Thymus (tissue), 11 donors: ENCODE measurements around the gene HPX. TPM values are rescaled to one million over a fixed set of nuclear protein-coding genes. Genes with fewer than 3 reads are reported as not detected.

Source experiments
- DNase-seq, 9 donors: peaks; one replicate each; pipeline ENCODE4 v3.0.0-alpha.2; 2013; ENCODE audit warnings: low spot score in 9 of 9, low read depth in 6 of 9, missing footprints in 1 of 9
- H3K27ac ChIP-seq, 2 donors: one replicate each; pipeline ENCODE4 v1.5.1; 2013; ENCODE audit warnings: control low read depth in 1 of 2, low read depth in 1 of 2, low read length in 1 of 2, mild to moderate bottlenecking in 1 of 2, moderate library complexity in 1 of 2
- H3K27me3 ChIP-seq, 2 donors: one replicate each; pipeline ENCODE4 v1.5.1; 2013; ENCODE audit warnings: low read length in 1 of 2; ENCODE audit not compliant: control insufficient read depth in 2 of 2, insufficient read depth in 1 of 2
- H3K36me3 ChIP-seq, 2 donors: one replicate each; pipeline ENCODE4 v1.5.1; 2013; ENCODE audit warnings: low read length in 1 of 2, mild to moderate bottlenecking in 1 of 2, moderate library complexity in 1 of 2; ENCODE audit not compliant: control insufficient read depth in 2 of 2, insufficient read depth in 2 of 2
- H3K4me1 ChIP-seq, 2 donors: one replicate each; pipeline ENCODE4 v1.5.1; 2013; ENCODE audit warnings: low read length in 2 of 2; ENCODE audit not compliant: control insufficient read depth in 2 of 2, insufficient read depth in 2 of 2
- H3K4me3 ChIP-seq, 2 donors: one replicate each; pipeline ENCODE4 v1.5.1; 2013; ENCODE audit warnings: low read length in 2 of 2, control low read depth in 1 of 2, mild to moderate bottlenecking in 1 of 2
- H3K9me3 ChIP-seq, 2 donors: one replicate each; pipeline ENCODE4 v1.5.1; 2013; ENCODE audit warnings: low read length in 1 of 2, mild to moderate bottlenecking in 1 of 2; ENCODE audit not compliant: control insufficient read depth in 2 of 2, insufficient read depth in 1 of 2
- WGBS: extraction: QIAGEN DNeasy Blood & Tissue Kit; methylation state at CpG from one replicate; pipeline ENCODE4 v1.1.7; 2013; 5-methylcytosine and 5-hydroxymethylcytosine counted together
- polyA plus RNA-seq: library from polyadenylated mRNA; stranded (reverse); fragments of 200-250 nt; gene quantifications from one replicate; pipeline ENCODE4 v1.2.3, GENCODE V29; 2013
- total RNA-seq: library from RNA; stranded (reverse); fragments of 120-200 nt; gene quantifications from one replicate; pipeline ENCODE4 v1.2.4, GENCODE V29; 2013
- donor health status: healthy.

HPX gene
- total and polyA plus RNA-seq, 2 donors = 0.38 to 1.9 TPM

DNA sequence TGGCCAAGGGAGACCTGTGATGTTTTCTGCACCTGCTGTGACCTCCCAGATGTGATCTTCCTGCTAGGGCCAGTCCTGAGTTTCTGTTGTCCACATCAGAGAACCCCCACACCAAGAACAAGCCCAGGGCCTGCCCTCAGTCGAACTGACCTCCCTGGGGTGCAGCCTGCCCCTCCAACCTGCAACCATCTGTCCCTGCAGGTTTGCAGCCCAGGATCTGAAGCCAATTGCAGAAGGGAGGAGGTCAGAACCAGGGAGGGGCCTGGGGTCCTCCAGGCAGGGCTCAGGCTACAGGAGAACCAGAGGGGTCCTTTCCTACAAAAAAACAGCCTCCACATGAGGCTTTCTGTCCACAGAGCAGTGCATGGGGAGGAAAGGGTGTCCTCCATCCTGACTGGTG is 32.1 kb upstream of the HPX start:
- H3K4me1 ChIP-seq = peaks cover 8 to 15% of the 10 kb centered on the region in 2 donors
- H3K9me3 ChIP-seq = no peaks in the 10 kb centered on the region
- peaks cover 13 to 15% of the 10 kb centered on the region in 2 donors for H3K36me3 ChIP-seq
- no peak for DNase-seq
- peak overlapping the region in 1 of 2 donors; percentile 60 for H3K4me3 ChIP-seq
- 89% methylated on average over 1 of the region's 1 CpG for WGBS
- H3K27ac ChIP-seq = no peak overlapping the region
- peaks cover 0 to 14% of the 10 kb centered on the region in 2 donors for H3K27me3 ChIP-seq

DNA sequence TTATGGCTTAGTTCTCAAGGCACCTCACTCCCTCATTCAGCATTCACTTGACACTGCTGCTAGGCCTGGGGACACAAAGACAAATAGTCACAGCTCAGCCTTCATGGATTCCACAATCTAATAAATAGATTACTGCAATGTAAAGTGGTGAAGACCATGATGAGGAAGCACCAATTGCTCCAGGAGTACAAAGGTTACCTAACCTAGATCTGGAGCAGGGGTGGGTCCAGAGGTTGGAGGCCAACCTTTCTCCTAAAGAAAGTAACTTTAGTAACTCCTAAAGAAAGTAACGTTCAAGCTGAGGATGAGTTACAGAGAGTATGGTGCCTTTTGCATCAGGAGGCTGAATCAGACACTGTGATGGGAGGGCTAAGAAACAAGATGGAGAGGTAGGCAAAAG is 28.8 kb upstream of the HPX start:
- DNase-seq = no peak
- no peak overlapping the region for H3K4me3 ChIP-seq
- H3K27me3 ChIP-seq = peaks cover 0 to 14% of the 10 kb centered on the region in 2 donors
- no peaks in the 10 kb centered on the region for H3K36me3 ChIP-seq
- H3K9me3 ChIP-seq = no peaks in the 10 kb centered on the region
- peaks cover 8 to 15% of the 10 kb centered on the region in 2 donors for H3K4me1 ChIP-seq
- H3K27ac ChIP-seq = no peak overlapping the region
- 100% methylated on average over 1 of the region's 1 CpG for WGBS

DNA sequence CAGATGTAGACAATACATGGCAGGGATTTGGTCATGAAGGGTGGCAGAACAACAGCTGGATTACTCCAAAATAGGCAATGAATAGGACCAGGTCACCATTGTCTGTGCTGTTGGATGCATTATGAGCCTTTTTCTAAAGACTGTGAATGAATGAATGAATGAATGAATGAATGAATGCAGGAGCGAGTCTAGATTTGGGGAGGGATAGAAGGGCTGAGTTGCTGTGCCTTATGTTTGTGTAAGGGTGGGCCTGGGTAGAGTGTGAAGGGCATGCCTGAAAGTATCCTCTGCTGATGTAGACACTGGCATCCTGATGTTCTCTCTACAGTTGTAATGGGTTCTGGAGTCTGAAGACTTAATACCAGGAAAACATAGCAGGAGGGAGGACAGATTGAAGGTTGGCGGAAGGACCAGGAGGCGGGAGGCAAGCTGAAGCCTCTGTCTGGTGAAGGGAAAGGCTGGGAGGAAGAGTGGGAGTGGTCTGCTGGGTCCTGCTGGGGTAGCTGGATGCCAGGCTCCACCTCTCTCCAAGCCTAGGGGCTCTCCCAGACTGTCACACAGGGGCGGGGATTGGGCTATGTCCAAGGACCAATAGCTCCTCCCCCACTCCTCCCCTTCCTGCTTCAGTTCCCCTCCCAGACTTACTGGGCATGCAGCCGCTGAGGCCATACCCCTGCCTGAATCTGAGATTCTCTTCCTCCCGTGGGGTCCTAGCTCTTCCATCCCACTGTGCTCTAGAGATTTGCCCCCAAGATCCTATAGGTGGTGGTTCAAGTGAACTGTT is 28.1 kb upstream of the HPX start:
- WGBS = 77% methylated on average over 6 of the region's 6 CpGs
- DNase-seq = peak in 2 of 9 donors; percentile 12 to 24
- H3K4me1 ChIP-seq = peaks cover 5 to 10% of the 10 kb centered on the region in 2 donors
- no peak overlapping the region for H3K4me3 ChIP-seq
- no peaks in the 10 kb centered on the region for H3K36me3 ChIP-seq
- peaks cover 0 to 9% of the 10 kb centered on the region in 2 donors for H3K27me3 ChIP-seq
- no peaks in the 10 kb centered on the region for H3K9me3 ChIP-seq
- H3K27ac ChIP-seq = no peak overlapping the region

DNA sequence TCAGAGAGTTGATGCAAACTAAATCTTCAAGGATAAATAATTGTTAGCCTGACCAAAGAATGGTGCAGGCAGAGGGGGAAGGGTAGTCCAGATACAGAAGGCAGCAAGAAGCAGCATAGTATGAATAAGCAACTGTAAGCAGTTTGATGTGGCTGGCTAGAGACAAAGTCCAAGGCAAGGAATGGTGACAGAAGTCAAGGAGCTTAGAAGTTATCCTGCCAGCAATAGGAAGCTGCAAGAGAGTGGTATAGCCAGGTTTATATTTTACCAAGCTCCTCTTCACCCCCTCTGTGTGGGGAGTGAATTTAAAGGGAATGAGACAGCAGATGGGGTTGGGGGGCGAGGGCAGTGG is 18.3 kb upstream of the HPX start:
- H3K36me3 ChIP-seq = peaks cover 0 to 20% of the 10 kb centered on the region in 2 donors
- no peaks in the 10 kb centered on the region for H3K9me3 ChIP-seq
- DNase-seq = no peak
- H3K4me3 ChIP-seq = no peak overlapping the region
- H3K27ac ChIP-seq = no peak overlapping the region
- 88% methylated on average over 1 of the region's 1 CpG for WGBS
- H3K27me3 ChIP-seq = no peaks in the 10 kb centered on the region
- H3K4me1 ChIP-seq = no peaks in the 10 kb centered on the region

DNA sequence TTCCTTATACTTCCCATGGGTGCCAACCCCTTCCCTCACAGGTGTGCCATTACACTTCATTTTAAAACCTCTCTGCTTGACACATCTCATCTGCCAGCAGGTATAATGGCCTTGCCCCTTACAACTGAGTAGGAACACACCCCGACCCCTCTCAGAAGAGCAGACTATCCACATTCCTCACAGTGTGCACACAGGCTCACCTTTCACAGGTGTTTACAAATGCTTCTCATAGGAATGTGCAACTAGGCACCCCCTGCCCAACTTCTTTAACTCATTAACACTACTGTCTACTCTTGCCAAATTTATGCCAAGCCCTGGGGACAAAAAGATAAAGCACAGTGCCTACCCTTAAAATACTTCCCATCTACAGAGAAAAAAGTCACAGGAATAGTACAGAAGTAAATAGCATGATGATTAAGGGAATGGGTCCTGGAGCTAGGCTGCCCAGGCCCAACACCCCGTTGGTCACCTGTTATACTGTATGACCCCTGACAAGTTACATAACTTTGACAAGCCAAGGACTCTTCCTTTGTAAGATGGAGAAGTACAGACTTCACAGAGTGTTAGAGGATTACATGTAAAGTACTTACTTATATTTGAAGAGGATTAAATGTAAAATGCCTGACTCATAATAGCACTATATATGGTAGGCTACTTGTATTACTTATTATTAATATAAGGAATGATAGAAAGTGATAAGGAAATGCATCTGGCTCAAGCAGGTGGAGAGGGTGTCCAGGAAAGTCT is 17.7 kb upstream of the HPX start:
- WGBS = 94% methylated on average over 2 of the region's 2 CpGs
- no peak for DNase-seq
- Histone ChIP-seq H3K4me3 (no peak overlapping the region), H3K4me1 (no peaks in the 10 kb centered on the region), H3K27ac (no peak overlapping the region), H3K36me3 (peaks cover 0 to 20% of the 10 kb centered on the region in 2 donors), H3K9me3 (no peaks in the 10 kb centered on the region), H3K27me3 (no peaks in the 10 kb centered on the region)

DNA sequence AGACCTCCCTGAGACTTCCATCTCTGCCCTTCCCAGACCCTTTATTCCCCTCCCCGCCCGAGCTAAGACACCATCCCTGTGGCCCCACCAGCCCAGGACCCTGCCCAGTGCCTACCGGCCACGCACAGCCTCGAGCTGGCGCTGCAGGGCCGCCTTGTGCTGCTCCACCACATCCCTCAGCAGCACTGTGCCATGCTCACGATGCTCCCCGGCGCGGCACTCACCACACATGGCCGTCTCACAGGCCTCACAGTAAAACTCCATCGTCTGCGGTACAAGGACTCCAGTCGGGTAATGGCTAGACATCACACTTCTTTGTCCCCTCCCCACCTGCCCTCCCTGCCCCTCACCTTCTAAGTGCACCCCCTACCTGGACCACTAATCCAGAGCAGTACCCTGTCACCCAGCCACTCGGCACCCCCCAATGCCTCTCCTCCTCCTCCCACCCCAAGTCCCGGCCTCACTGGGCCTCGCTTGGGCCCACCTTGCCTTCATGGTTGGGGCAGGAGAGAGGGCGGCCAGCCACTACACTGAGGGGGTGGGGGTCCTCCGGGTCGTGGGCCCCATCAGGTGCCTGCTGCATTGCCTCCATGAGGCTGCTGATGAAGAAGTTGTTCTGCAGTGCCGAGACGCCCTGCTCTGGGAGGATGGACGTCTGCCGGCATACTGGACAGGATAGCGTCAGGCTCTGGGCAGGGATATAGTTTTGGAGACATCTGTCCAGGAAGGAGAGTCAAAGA is 17.0 kb upstream of the HPX start:
- Histone ChIP-seq H3K4me1 (no peaks in the 10 kb centered on the region), H3K36me3 (peaks cover 0 to 20% of the 10 kb centered on the region in 2 donors), H3K4me3 (no peak overlapping the region), H3K9me3 (no peaks in the 10 kb centered on the region), H3K27ac (no peak overlapping the region), H3K27me3 (no peaks in the 10 kb centered on the region)
- DNase-seq = no peak
- 98% methylated on average over 26 of the region's 26 CpGs for WGBS

DNA sequence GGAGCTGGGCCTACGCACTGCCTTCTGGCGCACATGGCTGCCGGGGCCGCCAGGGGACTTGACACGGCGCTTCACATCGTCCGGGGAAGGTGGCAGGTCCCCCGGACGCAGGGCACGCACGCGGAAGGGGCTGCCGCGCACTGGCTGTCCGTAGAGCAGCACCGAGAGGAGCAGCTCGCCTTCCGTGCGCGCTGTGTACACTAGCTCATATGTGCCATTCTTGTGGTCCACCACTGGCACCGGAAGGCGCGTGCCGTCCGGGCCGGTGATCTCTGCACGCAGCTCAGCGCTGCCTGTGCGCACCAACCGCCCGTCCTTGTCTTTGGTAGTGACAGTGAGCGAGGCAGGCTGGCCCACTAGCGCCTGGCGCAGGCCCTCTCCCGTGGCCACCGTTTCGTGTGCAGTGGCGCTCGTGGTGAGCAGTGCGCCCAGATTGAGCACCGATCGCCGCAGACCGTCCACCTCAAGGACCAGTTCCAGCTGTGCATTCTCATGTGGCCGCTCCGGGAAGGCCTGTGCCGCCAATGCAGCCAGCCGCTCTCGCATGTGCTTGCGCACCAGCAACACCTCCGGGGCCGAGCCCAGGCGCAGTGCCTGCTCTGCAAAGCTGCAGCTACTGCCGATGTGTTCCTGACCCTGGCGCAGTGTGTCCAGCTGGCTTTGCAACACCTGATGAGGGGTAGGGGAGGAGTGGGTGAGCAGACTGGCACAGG is 15.7 kb upstream of the HPX start:
- H3K9me3 ChIP-seq = no peaks in the 10 kb centered on the region
- no peaks in the 10 kb centered on the region for H3K4me1 ChIP-seq
- no peak overlapping the region for H3K4me3 ChIP-seq
- H3K27ac ChIP-seq = no peak overlapping the region
- H3K27me3 ChIP-seq = no peaks in the 10 kb centered on the region
- no peak for DNase-seq
- 98% methylated on average over 56 of the region's 56 CpGs for WGBS
- H3K36me3 ChIP-seq = peaks cover under 1 to 20% of the 10 kb centered on the region in 2 donors

DNA sequence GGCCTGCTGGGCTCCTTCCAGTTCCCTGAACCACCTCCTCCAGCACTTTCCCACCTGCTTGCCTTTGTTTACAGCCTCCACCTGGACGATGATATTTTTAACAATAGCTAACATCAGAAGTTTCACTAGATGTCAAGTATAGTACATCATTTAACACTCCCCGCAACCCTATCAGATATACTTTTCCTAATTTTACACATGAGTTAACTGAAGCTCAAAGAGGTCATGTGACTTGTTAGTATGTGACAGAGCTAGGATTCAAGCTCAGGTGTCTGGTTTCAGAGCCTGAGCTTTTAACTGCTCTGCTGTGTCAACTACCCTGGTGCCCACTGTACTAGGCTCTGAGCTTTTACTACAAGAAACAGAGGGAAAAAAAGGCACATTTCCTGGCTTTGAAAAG is 14.3 kb upstream of the HPX start:
- Histone ChIP-seq H3K36me3 (peaks cover 4 to 20% of the 10 kb centered on the region in 2 donors), H3K9me3 (no peaks in the 10 kb centered on the region), H3K4me3 (no peak overlapping the region), H3K27me3 (no peaks in the 10 kb centered on the region), H3K4me1 (no peaks in the 10 kb centered on the region), H3K27ac (no peak overlapping the region)
- no peak for DNase-seq
- whole genome bisulfite sequencing = 92% methylated on average over 2 of the region's 2 CpGs
